ENCODE data around the gene UCMA.

DNA sequence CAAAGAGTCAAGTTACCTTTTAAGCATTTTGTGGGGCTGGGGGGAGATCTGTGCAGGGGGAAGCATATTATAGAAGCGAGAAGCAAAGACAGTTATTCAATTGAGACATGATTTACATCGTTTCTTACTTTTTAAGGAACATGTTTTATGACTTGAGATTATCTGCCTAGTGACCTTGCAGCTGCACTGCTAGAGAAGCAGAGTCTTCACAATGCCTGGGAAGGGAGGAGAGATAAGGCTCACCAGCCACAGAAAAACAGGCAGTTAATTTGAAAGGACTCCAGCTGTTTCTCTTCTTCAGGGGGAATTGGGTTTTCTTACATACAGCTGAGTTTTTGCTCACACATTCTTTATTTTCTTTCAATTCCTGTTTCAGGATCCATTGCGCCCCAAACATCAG, 34.7 kb upstream of the UCMA start:
- no peak for TF ChIP-seq TCF12 (IDR thresholded peaks at IDR 0.05; ENCODE audit: low read depth)
- TF ChIP-seq FOXM1 (IDR thresholded peaks at IDR 0.05; ENCODE audit: borderline replicate concordance, low read depth): no peak
- TF ChIP-seq TAF1 (IDR thresholded peaks at IDR 0.05; ENCODE audit: low read depth): no peak
- no peak for TF ChIP-seq CREB1 (IDR thresholded peaks at IDR 0.05; ENCODE audit: low read depth)
- no peak for TF ChIP-seq EP300 (IDR thresholded peaks at IDR 0.05; ENCODE audit: borderline replicate concordance)
- no peak for TF ChIP-seq NFIC (IDR thresholded peaks at IDR 0.05)
- TF ChIP-seq EGR1 (IDR thresholded peaks at IDR 0.05): no peak
- TF ChIP-seq, protein P1, sequence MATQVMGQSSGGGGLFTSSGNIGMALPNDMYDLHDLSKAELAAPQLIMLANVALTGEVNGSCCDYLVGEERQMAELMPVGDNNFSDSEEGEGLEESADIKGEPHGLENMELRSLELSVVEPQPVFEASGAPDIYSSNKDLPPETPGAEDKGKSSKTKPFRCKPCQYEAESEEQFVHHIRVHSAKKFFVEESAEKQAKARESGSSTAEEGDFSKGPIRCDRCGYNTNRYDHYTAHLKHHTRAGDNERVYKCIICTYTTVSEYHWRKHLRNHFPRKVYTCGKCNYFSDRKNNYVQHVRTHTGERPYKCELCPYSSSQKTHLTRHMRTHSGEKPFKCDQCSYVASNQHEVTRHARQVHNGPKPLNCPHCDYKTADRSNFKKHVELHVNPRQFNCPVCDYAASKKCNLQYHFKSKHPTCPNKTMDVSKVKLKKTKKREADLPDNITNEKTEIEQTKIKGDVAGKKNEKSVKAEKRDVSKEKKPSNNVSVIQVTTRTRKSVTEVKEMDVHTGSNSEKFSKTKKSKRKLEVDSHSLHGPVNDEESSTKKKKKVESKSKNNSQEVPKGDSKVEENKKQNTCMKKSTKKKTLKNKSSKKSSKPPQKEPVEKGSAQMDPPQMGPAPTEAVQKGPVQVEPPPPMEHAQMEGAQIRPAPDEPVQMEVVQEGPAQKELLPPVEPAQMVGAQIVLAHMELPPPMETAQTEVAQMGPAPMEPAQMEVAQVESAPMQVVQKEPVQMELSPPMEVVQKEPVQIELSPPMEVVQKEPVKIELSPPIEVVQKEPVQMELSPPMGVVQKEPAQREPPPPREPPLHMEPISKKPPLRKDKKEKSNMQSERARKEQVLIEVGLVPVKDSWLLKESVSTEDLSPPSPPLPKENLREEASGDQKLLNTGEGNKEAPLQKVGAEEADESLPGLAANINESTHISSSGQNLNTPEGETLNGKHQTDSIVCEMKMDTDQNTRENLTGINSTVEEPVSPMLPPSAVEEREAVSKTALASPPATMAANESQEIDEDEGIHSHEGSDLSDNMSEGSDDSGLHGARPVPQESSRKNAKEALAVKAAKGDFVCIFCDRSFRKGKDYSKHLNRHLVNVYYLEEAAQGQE (IDR thresholded peaks at IDR 0.05; ENCODE audit: low read depth): no peak
- TF ChIP-seq, protein P2, sequence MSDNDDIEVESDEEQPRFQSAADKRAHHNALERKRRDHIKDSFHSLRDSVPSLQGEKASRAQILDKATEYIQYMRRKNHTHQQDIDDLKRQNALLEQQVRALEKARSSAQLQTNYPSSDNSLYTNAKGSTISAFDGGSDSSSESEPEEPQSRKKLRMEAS (IDR thresholded peaks at IDR 0.05): no peak
- no peak for TF ChIP-seq ZBTB7A (IDR thresholded peaks at IDR 0.05; ENCODE audit: low read depth)
- TF ChIP-seq RAD21 (IDR thresholded peaks at IDR 0.05; ENCODE audit: low read depth): no peak
